ENCODE measurements around the gene PSMD4. TPM values are rescaled to one million over a fixed set of nuclear protein-coding genes. Genes with fewer than 3 reads are reported as not detected.
"Not testable (repeated sequence)": the region's sequence is repeated elsewhere in the genome, so short reads cannot be mapped to it uniquely, and the experiment has no call there.

The PSMD4 gene
- total RNA-seq, 5 donors from 2014 or later (not counting 1 experiment from before 2014, with no cell fraction given), result 68.1 to 150 (median 133) TPM

- H3K9me3 Mint-ChIP-seq, result no peaks in the 10 kb centered on the region
- Histone ChIP-seq H3K36me3 (ENCODE audit: control insufficient read depth in 2 of 2, extremely low read depth in 1 of 2, insufficient read depth in 1 of 2, low read length in 1 of 2) (peaks cover 33 to 69% of the 10 kb centered on the region in 2 donors), H3K27me3 (replicated peaks in 1 of 2; ENCODE audit: control insufficient read depth in 2 of 2, extremely low read depth in 1 of 2, insufficient read depth in 2 of 2, low read length in 1 of 2) (no peaks in the 10 kb centered on the region), H3K4me1 (ENCODE audit: control insufficient read depth in 1 of 2, extremely low read depth in 1 of 2, insufficient read depth in 2 of 2, low read length in 2 of 2) (no peaks in the 10 kb centered on the region), H3K27ac (ENCODE audit: low read length) (no peak overlapping the region), H3K4me3 (ENCODE audit: control insufficient read depth in 1 of 2, extremely low read depth in 1 of 2, low read length in 1 of 2) (no peak overlapping the region), H3K9me3 (no peaks in the 10 kb centered on the region)
- DNase-seq (no peak), ATAC-seq (replicated peaks in 1 of 4) (no peak)
- no peak overlapping the region for H3K27ac Mint-ChIP-seq
- H3K36me3 Mint-ChIP-seq, result peaks cover 38% of the 10 kb centered on the region
- ChIA-PET CTCF (interaction anchor here in 1 of 2 donors (1.6 kb wide), 1 partner anchor 14 kb away, joined by 3 read pairs; no protein-coding TSS in a partner anchor), POLR2A (no interaction called here)
- 90% methylated on average over 10 of the region's 14 CpGs for WGBS (ENCODE audit: insufficient coverage)
- H3K27me3 Mint-ChIP-seq, result no peaks in the 10 kb centered on the region
- peaks cover 0 to 2% (median 1%) of the 10 kb centered on the region in 3 donors for H3K4me1 Mint-ChIP-seq
- H3K4me3 Mint-ChIP-seq, result no peak overlapping the region
These were observed 11.1 kb downstream of the PSMD4 start for GRCh38 chr1:151265446-151266236.

- H3K4me3 Mint-ChIP-seq, result no peak overlapping the region
- H3K27me3 ChIP-seq (replicated peaks in 1 of 2; ENCODE audit: control insufficient read depth in 2 of 2, extremely low read depth in 1 of 2, insufficient read depth in 2 of 2, low read length in 1 of 2), result no peaks in the 10 kb centered on the region
- DNase-seq (no peak), ATAC-seq (replicated peaks in 1 of 4) (no peak)
- no peaks in the 10 kb centered on the region for H3K27me3 Mint-ChIP-seq
- peaks cover 38% of the 10 kb centered on the region for H3K36me3 Mint-ChIP-seq
- H3K27ac ChIP-seq (ENCODE audit: low read length), result no peak overlapping the region
- H3K9me3 Mint-ChIP-seq, result no peaks in the 10 kb centered on the region
- H3K9me3 ChIP-seq, result no peaks in the 10 kb centered on the region
- CTCF ChIA-PET, result interaction anchor here in 1 of 2 donors (1.6 kb wide), 1 partner anchor 15 kb away, joined by 3 read pairs; no protein-coding TSS in a partner anchor
- no peak overlapping the region for H3K4me3 ChIP-seq (ENCODE audit: control insufficient read depth in 1 of 2, extremely low read depth in 1 of 2, low read length in 1 of 2)
- H3K27ac Mint-ChIP-seq, result no peak overlapping the region
- H3K36me3 ChIP-seq (ENCODE audit: control insufficient read depth in 2 of 2, extremely low read depth in 1 of 2, insufficient read depth in 1 of 2, low read length in 1 of 2), result peaks cover 33 to 72% of the 10 kb centered on the region in 2 donors
- 80% methylated on average over 1 of the region's 3 CpGs for whole genome bisulfite sequencing (ENCODE audit: insufficient coverage)
- no peaks in the 10 kb centered on the region for H3K4me1 ChIP-seq (ENCODE audit: control insufficient read depth in 1 of 2, extremely low read depth in 1 of 2, insufficient read depth in 2 of 2, low read length in 2 of 2)
- POLR2A ChIA-PET, result interaction anchor here in 1 of 2 donors (0.6 kb wide), 1 partner anchor 19 kb away, joined by 3 read pairs; no protein-coding TSS in a partner anchor
- peaks cover 0 to 2% (median 0%) of the 10 kb centered on the region in 3 donors for H3K4me1 Mint-ChIP-seq
These were observed 11.8 kb downstream of the PSMD4 start for GRCh38 chr1:151266315-151266714.

GRCh38 chr1:151266821-151267220 lies 12.3 kb downstream of the PSMD4 start:
- ChIA-PET CTCF (interaction anchor here in 1 of 2 donors (1.6 kb wide), 1 partner anchor 15 kb away, joined by 3 read pairs; no protein-coding TSS in a partner anchor), POLR2A (interaction anchor here in 1 of 2 donors (0.6 kb wide), 1 partner anchor 20 kb away, joined by 3 read pairs; no protein-coding TSS in a partner anchor)
- Mint-ChIP-seq H3K36me3 (peaks cover 38% of the 10 kb centered on the region), H3K4me1 (peaks cover 0 to 2% (median 0%) of the 10 kb centered on the region in 3 donors), H3K4me3 (no peak overlapping the region), H3K27ac (no peak overlapping the region), H3K9me3 (no peaks in the 10 kb centered on the region), H3K27me3 (no peaks in the 10 kb centered on the region)
- DNase-seq, result no peak
- Histone ChIP-seq H3K4me3 (ENCODE audit: control insufficient read depth in 1 of 2, extremely low read depth in 1 of 2, low read length in 1 of 2) (no peak overlapping the region), H3K9me3 (no peaks in the 10 kb centered on the region), H3K4me1 (ENCODE audit: control insufficient read depth in 1 of 2, extremely low read depth in 1 of 2, insufficient read depth in 2 of 2, low read length in 2 of 2) (no peaks in the 10 kb centered on the region), H3K36me3 (ENCODE audit: control insufficient read depth in 2 of 2, extremely low read depth in 1 of 2, insufficient read depth in 1 of 2, low read length in 1 of 2) (peaks cover 33 to 77% of the 10 kb centered on the region in 2 donors), H3K27me3 (replicated peaks in 1 of 2; ENCODE audit: control insufficient read depth in 2 of 2, extremely low read depth in 1 of 2, insufficient read depth in 2 of 2, low read length in 1 of 2) (no peaks in the 10 kb centered on the region), H3K27ac (ENCODE audit: low read length) (no peak overlapping the region)
- WGBS (ENCODE audit: insufficient coverage), result 86% methylated on average over 5 of the region's 8 CpGs
- ATAC-seq (replicated peaks in 1 of 4), result no peak

GRCh38 chr1:151267760-151268159 lies 13.2 kb downstream of the PSMD4 start:
- ATAC-seq (replicated peaks in 1 of 4) (peak in 1 of 4 experiments; percentile 12), DNase-seq (no peak)
- Histone ChIP-seq H3K4me3 (ENCODE audit: control insufficient read depth in 1 of 2, extremely low read depth in 1 of 2, low read length in 1 of 2) (no peak overlapping the region), H3K36me3 (ENCODE audit: control insufficient read depth in 2 of 2, extremely low read depth in 1 of 2, insufficient read depth in 1 of 2, low read length in 1 of 2) (peaks cover 33 to 69% of the 10 kb centered on the region in 2 donors), H3K4me1 (ENCODE audit: control insufficient read depth in 1 of 2, extremely low read depth in 1 of 2, insufficient read depth in 2 of 2, low read length in 2 of 2) (no peaks in the 10 kb centered on the region), H3K27me3 (replicated peaks in 1 of 2; ENCODE audit: control insufficient read depth in 2 of 2, extremely low read depth in 1 of 2, insufficient read depth in 2 of 2, low read length in 1 of 2) (no peaks in the 10 kb centered on the region), H3K9me3 (no peaks in the 10 kb centered on the region), H3K27ac (ENCODE audit: low read length) (no peak overlapping the region)
- Mint-ChIP-seq H3K27ac (no peak overlapping the region), H3K36me3 (peaks cover 40% of the 10 kb centered on the region), H3K9me3 (no peaks in the 10 kb centered on the region), H3K4me3 (no peak overlapping the region), H3K4me1 (peaks cover 0 to 2% (median 0%) of the 10 kb centered on the region in 3 donors), H3K27me3 (no peaks in the 10 kb centered on the region)
- CTCF ChIA-PET, result no interaction called here
- POLR2A ChIA-PET, result no interaction called here
- WGBS (ENCODE audit: insufficient coverage), result 77% methylated on average over 3 of the region's 4 CpGs

GRCh38 chr1:151273924-151274466 lies 19.5 kb downstream of the PSMD4 start:
- H3K27me3 ChIP-seq (replicated peaks in 1 of 2; ENCODE audit: control insufficient read depth in 2 of 2, extremely low read depth in 1 of 2, insufficient read depth in 2 of 2, low read length in 1 of 2), result no peaks in the 10 kb centered on the region
- CTCF ChIA-PET, result interaction anchor here in 1 of 2 donors (0.6 kb wide), 1 partner anchor 320 kb away, joined by 6 read pairs; no protein-coding TSS in a partner anchor
- peaks cover 0 to 15% of the 10 kb centered on the region in 2 donors for H3K36me3 ChIP-seq (ENCODE audit: control insufficient read depth in 2 of 2, extremely low read depth in 1 of 2, insufficient read depth in 1 of 2, low read length in 1 of 2)
- H3K4me3 ChIP-seq (ENCODE audit: control insufficient read depth in 1 of 2, extremely low read depth in 1 of 2, low read length in 1 of 2), result no peak overlapping the region
- Mint-ChIP-seq H3K36me3 (peaks cover 10% of the 10 kb centered on the region), H3K4me1 (peaks cover 0 to 12% (median 0%) of the 10 kb centered on the region in 3 donors), H3K27ac (no peak overlapping the region), H3K27me3 (no peaks in the 10 kb centered on the region), H3K9me3 (no peaks in the 10 kb centered on the region), H3K4me3 (no peak overlapping the region)
- DNase-seq, result no peak
- ATAC-seq (replicated peaks in 1 of 4), result no peak
- H3K9me3 ChIP-seq, result no peaks in the 10 kb centered on the region
- no peaks in the 10 kb centered on the region for H3K4me1 ChIP-seq (ENCODE audit: control insufficient read depth in 1 of 2, extremely low read depth in 1 of 2, insufficient read depth in 2 of 2, low read length in 2 of 2)
- 71% methylated on average over 1 of the region's 3 CpGs for WGBS (ENCODE audit: insufficient coverage)
- no peak overlapping the region for H3K27ac ChIP-seq (ENCODE audit: low read length)
- POLR2A ChIA-PET, result interaction anchor here in 1 of 2 donors (0.5 to 0.7 kb wide), 2 partner anchors 71 to 171 kb away, joined by 3 to 4 read pairs; no protein-coding TSS in a partner anchor

- POLR2A ChIA-PET; H3K4me1 ChIP-seq (ENCODE audit: control insufficient read depth in 1 of 2, extremely low read depth in 1 of 2, insufficient read depth in 2 of 2, low read length in 2 of 2); H3K4me3 ChIP-seq (ENCODE audit: control insufficient read depth in 1 of 2, extremely low read depth in 1 of 2, low read length in 1 of 2): not testable (repeated sequence)
These were observed 20.8 kb downstream of the PSMD4 start for GRCh38 chr1:151275341-151275740.

More at GRCh38 chr1:151275341-151275740, 20.8 kb downstream of the PSMD4 start:
- not testable (repeated sequence) for ATAC-seq (replicated peaks in 1 of 4); H3K9me3 Mint-ChIP-seq; H3K36me3 ChIP-seq (ENCODE audit: control insufficient read depth in 2 of 2, extremely low read depth in 1 of 2, insufficient read depth in 1 of 2, low read length in 1 of 2); H3K27me3 ChIP-seq (replicated peaks in 1 of 2; ENCODE audit: control insufficient read depth in 2 of 2, extremely low read depth in 1 of 2, insufficient read depth in 2 of 2, low read length in 1 of 2); H3K9me3 ChIP-seq; H3K27me3 Mint-ChIP-seq; DNase-seq; H3K36me3 Mint-ChIP-seq; H3K27ac ChIP-seq (ENCODE audit: low read length); H3K27ac Mint-ChIP-seq; H3K4me3 Mint-ChIP-seq
- no CpG with 5 or more reads among the region's 5 CpGs for WGBS (ENCODE audit: insufficient coverage)
- H3K4me1 Mint-ChIP-seq, result peaks cover 0 to 12% (median 0%) of the 10 kb centered on the region in 3 donors
- CTCF ChIA-PET, result interaction anchor here in 1 of 2 donors (0.6 kb wide), 1 partner anchor 72 kb away, joined by 4 read pairs; no protein-coding TSS in a partner anchor

Data from T-cell (primary cell).